GM19035 (cell line): Measurements from ENCODE around the gene STK32B.

Experiments
- ATAC-seq: cut with Tn5 transposase; IDR thresholded peaks from one replicate; pipeline ENCODE4 v1.9.1; 2021; ENCODE audit not compliant: unreplicated experiment

Gene STK32B

DNA sequence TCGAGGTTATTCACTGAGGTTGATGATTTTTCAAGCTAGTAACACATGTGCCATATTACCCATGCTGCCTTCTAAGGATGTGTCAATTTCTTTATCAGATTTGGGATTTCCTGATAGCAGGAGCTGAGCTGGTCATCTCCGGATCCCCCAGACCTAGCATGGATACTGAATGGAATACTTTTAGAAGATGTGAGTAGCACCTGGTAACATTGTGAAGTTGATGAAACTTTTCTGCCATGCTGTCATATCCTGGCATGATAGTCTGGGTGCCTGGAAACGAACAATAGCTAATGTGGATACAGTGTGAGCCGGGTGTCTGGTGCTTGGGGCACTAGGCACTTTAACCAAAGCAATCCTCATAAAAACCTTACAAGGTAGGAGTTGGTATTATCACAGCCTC lies 21.1 kb upstream of the STK32B start:
- ATAC-seq: no peak

DNA sequence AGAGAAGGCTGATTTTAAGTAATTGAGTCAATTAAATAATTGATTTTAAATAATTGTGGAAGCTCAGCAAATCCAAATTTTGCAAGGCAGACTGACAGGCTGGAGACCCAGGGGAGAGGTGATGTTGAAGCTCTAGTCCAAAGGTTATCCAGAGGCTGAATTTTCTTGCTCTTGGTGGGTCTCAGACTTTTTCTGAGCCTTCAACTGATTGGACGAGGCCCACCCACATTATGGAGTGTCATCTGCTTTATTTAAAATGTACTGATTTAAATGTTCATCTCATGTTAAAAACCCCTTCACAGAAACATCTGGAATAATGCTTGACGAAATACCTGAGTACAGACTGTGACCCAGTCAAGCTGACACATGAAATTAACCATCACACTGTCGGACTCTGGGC lies 20.4 kb upstream of the STK32B start:
- no peak for ATAC-seq

GRCh38 chr4:5032813-5033212 lies 18.5 kb upstream of the STK32B start:
- ATAC-seq: no peak

- ATAC-seq: no peak
Measured at GRCh38 chr4:5033281-5033841, 17.9 kb upstream of the STK32B start.

- no peak for ATAC-seq
Measured at GRCh38 chr4:5034206-5034605, 17.1 kb upstream of the STK32B start.

- ATAC-seq: no peak
Measured at GRCh38 chr4:5036239-5036638, 15.0 kb upstream of the STK32B start.

GRCh38 chr4:5037553-5038551 lies 13.4 kb upstream of the STK32B start:
- ATAC-seq: no peak

- ATAC-seq: no peak
Measured at GRCh38 chr4:5039800-5040199, 11.5 kb upstream of the STK32B start.

- no peak for ATAC-seq
Measured at GRCh38 chr4:5040856-5041620, 10.2 kb upstream of the STK32B start.

GRCh38 chr4:5041699-5042098 lies 9.6 kb upstream of the STK32B start:
- ATAC-seq: no peak

DNA sequence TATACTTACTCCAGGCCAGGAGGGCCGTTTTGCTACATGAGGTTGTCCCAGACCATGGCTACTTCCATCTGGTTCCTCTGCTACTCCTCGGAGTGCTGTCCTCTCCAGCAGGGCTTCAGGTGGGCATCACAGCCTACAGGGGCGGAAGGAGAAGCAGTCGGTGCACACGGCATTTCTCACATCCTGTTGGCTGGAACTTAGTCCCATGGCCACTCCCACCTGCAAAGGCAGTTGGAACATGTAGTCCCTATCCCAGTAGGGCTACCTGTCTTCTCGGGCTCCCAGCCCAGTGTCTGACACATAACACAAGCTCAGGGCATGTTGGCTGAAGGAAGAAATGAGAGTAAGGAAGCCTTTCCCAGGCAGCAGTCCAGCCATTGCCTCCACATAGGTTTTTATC lies 7.7 kb upstream of the STK32B start:
- ATAC-seq: no peak

GRCh38 chr4:5044341-5044740 lies 6.9 kb upstream of the STK32B start:
- no peak for ATAC-seq

DNA sequence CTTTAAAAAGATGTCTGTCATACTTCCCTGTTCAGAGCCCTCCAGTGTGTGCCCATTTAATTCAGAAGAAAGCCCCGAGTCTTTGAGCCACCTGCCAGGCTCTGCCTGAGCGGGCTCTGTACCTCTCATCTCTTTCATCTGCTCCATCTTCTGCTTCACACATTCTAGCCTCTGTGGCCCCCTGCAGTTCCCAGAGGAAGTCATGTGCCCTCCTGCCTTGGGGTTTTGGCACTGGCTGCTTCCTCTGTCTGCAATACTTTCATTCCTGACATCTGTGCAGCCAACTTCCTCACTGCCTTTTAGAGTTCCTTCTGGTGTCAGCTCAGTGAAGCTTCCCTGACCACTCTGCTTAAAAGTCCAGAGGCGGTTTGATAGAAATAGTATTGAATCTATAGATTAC lies 6.2 kb upstream of the STK32B start:
- no peak for ATAC-seq

GRCh38 chr4:5048721-5049120 lies 2.6 kb upstream of the STK32B start:
- no peak for ATAC-seq

DNA sequence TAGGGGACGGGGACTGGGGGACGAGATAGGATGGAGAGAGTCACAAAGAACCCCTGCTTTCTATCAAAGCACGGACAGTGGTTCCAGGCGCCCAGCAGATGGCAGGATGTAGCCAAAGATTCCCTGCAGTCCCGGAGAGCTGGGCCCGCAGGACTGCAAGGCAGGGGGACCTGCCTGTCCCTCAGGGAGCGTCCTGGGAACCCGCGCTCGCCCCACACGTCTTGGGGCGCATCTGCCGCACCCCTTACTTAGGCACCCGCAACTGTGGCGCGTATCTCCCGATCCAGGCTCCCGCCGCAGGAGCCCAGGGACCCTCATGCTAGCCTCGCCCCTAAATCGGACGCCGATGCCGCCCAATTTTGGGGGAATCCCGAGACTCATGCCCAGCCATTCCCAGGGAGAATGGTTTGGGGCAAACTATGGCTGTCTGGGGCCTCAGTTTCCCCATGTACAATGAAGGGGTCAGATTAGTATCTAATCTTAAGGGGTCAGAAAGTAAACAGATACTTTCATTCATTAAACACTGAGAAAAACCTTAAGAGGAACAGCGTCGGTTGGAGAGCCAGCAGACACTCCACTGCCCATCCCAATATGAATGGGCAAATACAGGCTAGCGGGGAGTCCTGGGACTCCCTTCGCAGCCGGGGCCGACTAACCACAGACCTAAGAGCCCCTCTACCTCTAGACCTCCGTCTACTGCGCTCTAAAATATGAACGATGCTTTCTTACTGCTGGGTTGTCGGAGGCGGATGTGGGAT lies 581 bp upstream of the STK32B start:
- ATAC-seq: no peak

DNA sequence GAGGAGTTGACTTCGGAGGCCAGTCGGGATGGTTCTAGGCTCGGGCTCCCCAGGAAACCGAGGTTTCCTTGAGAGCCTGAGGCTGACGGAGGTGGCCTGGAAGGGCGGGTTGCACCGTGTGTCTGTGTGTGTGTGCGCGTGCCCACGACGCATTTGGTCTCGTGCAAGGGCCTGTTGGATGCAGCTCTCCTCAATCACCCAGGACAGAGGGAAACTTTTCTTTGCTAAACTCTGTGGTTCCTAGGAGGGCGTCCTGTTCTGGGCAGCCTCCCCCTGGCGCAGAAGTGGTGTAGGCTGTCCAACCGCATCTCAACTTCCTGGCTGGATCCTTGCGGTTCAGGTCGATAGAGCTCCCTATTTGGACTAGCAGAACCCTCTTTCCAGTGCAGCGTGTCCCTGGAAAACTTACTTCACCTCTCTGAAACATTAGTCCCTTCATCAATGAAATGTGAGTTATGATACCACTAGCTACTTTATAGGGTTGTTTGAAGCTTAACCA lies 973 bp downstream of the STK32B start:
- no peak for ATAC-seq

- no peak for ATAC-seq
Measured at GRCh38 chr4:5052726-5053425, 1.6 kb downstream of the STK32B start.

DNA sequence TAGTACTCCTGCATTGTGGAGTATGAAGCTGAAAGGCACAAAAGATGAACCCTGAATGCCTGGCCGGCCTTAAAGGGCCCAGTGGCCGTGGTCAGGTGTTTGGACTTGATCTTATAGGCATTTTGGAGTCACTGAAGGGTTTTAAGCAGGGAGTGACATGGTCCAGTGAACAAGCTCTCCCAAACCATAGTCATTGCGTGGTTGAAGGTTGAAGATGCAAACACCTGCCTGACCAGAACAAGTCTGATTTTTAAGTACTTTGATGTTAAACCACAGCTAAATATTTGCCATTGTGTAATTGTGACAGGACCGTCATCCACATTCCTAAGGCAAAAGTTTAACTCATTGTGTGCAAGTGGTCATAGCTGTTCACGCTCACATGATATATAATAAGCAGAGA lies 3.3 kb downstream of the STK32B start:
- ATAC-seq: no peak

GRCh38 chr4:5055411-5055810 lies 4.1 kb downstream of the STK32B start:
- ATAC-seq: no peak

- ATAC-seq: no peak
Measured at GRCh38 chr4:5066101-5066500, 14.8 kb downstream of the STK32B start.
